OCI-LY7 (cell line): ENCODE data around the gene CDC37L1. TPM values are rescaled to one million over a fixed set of nuclear protein-coding genes. Genes with fewer than 3 reads are reported as not detected.

ENCODE experiments used
- BruUV-seq: library from RNA; stranded (reverse); fragments of 400-500 nt; replicated peaks from 2 replicates; lab custom pipeline; 2021; lab: Mats Ljungman, UMichigan
- CTCF ChIA-PET: fragments of 300-600 bp; sonication (Branson Sonifier 250); formaldehyde crosslinking; loops from one replicate; lab custom pipeline; 2022; ENCODE audit warnings: antibody characterized with exemption; ENCODE audit not compliant: unreplicated experiment; lab: Charles Lee
- POLR2A ChIA-PET: fragments of 300-600 bp; sonication (Branson Sonifier 250); formaldehyde crosslinking; loops from one replicate; lab custom pipeline; 2022; ENCODE audit warnings: antibody characterized with exemption; lab: Charles Lee
- DNase-seq: peaks from one replicate; pipeline ENCODE4 v3.0.0-alpha.2; 2015; ENCODE audit warnings: low spot score
- H2AFZ ChIP-seq: fragments of 200-600 bp; sonication (generic), shearing (Covaris generic); 2 replicates; pipeline ENCODE4 v1.6.1; 2014; ENCODE audit warnings: mild to moderate bottlenecking, antibody characterized with exemption, low read length, moderate library complexity
- H3K27ac ChIP-seq: fragments of 200-600 bp; sonication (generic); 2 replicates; pipeline ENCODE4 v1.5.1; 2014; ENCODE audit warnings: mixed run types, low read depth, mild to moderate bottlenecking, moderate library complexity, low read length, inconsistent platforms; ENCODE audit not compliant: poor library complexity, severe bottlenecking
- H3K36me3 ChIP-seq: fragments of 200-600 bp; sonication (generic); 2 replicates; pipeline ENCODE4 v1.6.1; 2014; ENCODE audit warnings: mild to moderate bottlenecking, antibody characterized with exemption, low read length, moderate library complexity, mixed read lengths; ENCODE audit not compliant: insufficient read depth
- H3K4me1 ChIP-seq: fragments of 200-600 bp; sonication (generic); 2 replicates; pipeline ENCODE4 v1.5.1; 2014; ENCODE audit warnings: mild to moderate bottlenecking, low read length; ENCODE audit not compliant: insufficient read depth, poor library complexity, severe bottlenecking
- H3K4me2 ChIP-seq: fragments of 200-600 bp; sonication (generic); 2 replicates; pipeline ENCODE4 v1.6.1; 2014; ENCODE audit warnings: mild to moderate bottlenecking, low read length
- H3K4me3 ChIP-seq: fragments of 200-600 bp; sonication (generic); 2 replicates; pipeline ENCODE4 v1.5.1; 2014; ENCODE audit warnings: mild to moderate bottlenecking, low read depth, low read length; ENCODE audit not compliant: poor library complexity, severe bottlenecking
- H3K79me2 ChIP-seq: fragments of 200-600 bp; sonication (generic); 2 replicates; pipeline ENCODE4 v1.6.1; 2016; ENCODE audit warnings: low read depth, mild to moderate bottlenecking, low read length, moderate library complexity, mixed read lengths; ENCODE audit not compliant: insufficient read depth
- H3K9me2 ChIP-seq: fragments of 200-600 bp; sonication (generic); 2 replicates; pipeline ENCODE4 v1.6.1; 2016; ENCODE audit warnings: mild to moderate bottlenecking, low read length, mixed read lengths; ENCODE audit not compliant: insufficient read depth
- H3K9me3 ChIP-seq: fragments of 200-600 bp; sonication (generic); 2 replicates; pipeline ENCODE4 v1.6.1; 2014; ENCODE audit warnings: mild to moderate bottlenecking, mixed run types, low read length, mixed read lengths
- H4K20me1 ChIP-seq: fragments of 200-600 bp; sonication (generic); 2 replicates; pipeline ENCODE4 v1.6.1; 2014; ENCODE audit warnings: mild to moderate bottlenecking, antibody characterized with exemption, low read length, moderate library complexity, mixed read lengths; ENCODE audit not compliant: insufficient read depth
- EZH2phosphoT487 ChIP-seq: fragments of 200-600 bp; sonication (generic); IDR thresholded peaks from 2 replicates; pipeline ENCODE4 v1.6.1; 2018; ENCODE audit warnings: low read depth, borderline replicate concordance, mild to moderate bottlenecking, mixed run types, antibody characterized with exemption, low read length, moderate library complexity, mixed read lengths
- intact Hi-C: fragments of 100-400 bp; cut with micrococcal nuclease; formaldehyde crosslinking; loops from one replicate; pipeline ENCODE4 v1.10.0; 2022; ENCODE audit not compliant: unreplicated experiment
- total RNA-seq, 2 experiments: library from RNA; depleted of rRNA in 1 of 2; stranded (reverse); fragments of >200 nt in 1 of 2; shearing (Covaris generic) in 1 of 2; gene quantifications; 2 replicates each; pipeline ENCODE4 v1.2.3, GENCODE V29; 2014 to 2022
- TF ChIP-seq, protein P1 (sequence below): fragments of 200-600 bp; sonication (generic); conservative IDR thresholded peaks from 2 replicates; pipeline ENCODE4 v1.5.1; 2014; ENCODE audit warnings: mild to moderate bottlenecking, antibody characterized with exemption, low read length, moderate library complexity, mixed read lengths

Gene CDC37L1
- total RNA-seq, 2 experiments from 2014 or later: 9.3 to 11.7 TPM

DNA sequence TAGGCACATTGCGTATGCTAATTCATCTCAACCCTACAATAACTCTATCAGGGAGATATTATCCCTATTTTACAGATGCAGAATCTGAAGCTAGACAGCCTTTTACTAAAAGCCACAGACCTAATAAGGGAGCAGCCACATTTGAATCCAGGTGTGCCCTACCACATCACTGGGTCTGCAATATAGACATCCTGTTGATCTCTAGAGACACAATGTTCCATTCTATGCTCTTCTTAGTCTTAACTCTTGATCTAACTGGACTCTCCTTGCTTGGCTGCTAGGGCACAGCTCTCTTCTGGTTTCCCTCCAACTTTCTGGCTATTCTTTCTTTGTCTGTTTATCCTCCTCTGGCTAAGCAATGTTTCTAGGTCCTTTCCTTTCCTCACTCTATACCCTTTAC, 11.7 kb upstream of the CDC37L1 start:
- intact Hi-C loops: no loop called here
- DNase-seq: peak; percentile 32

DNA sequence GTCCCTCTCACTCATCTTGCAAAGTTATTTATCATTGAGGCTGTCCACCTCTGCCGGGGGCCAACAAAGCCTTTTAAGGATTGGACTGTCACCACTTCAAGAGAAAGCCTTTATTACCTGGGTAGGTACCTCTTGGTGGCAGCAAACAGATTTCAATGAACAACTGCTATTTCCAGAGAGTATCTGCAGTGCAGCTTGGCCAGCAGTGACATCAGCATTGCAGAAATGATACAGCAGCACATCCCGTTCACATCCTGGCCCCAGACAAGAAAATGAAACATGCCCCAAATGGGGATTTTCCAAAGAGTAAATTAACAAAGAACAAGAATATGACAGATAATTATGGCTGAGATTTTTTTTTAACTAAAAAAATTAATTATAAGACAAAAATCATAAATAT, 10.8 kb upstream of the CDC37L1 start:
- no TSS peak for BruUV-seq
- ChIA-PET POLR2A (no interaction called here), CTCF (no interaction called here)
- Histone ChIP-seq H3K4me3 (no peak overlapping the region), H3K36me3 (no peaks in the 10 kb centered on the region), H3K79me2 (no peaks in the 10 kb centered on the region), H3K9me2 (no peaks in the 10 kb centered on the region), H3K4me2 (no peak overlapping the region), H4K20me1 (no peaks in the 10 kb centered on the region), H2AFZ (no peak overlapping the region), H3K27ac (no peak overlapping the region), H3K4me1 (peaks cover 20% of the 10 kb centered on the region), H3K9me3 (no peaks in the 10 kb centered on the region)
- intact Hi-C loops: no loop called here
- TF ChIP-seq, protein P1, sequence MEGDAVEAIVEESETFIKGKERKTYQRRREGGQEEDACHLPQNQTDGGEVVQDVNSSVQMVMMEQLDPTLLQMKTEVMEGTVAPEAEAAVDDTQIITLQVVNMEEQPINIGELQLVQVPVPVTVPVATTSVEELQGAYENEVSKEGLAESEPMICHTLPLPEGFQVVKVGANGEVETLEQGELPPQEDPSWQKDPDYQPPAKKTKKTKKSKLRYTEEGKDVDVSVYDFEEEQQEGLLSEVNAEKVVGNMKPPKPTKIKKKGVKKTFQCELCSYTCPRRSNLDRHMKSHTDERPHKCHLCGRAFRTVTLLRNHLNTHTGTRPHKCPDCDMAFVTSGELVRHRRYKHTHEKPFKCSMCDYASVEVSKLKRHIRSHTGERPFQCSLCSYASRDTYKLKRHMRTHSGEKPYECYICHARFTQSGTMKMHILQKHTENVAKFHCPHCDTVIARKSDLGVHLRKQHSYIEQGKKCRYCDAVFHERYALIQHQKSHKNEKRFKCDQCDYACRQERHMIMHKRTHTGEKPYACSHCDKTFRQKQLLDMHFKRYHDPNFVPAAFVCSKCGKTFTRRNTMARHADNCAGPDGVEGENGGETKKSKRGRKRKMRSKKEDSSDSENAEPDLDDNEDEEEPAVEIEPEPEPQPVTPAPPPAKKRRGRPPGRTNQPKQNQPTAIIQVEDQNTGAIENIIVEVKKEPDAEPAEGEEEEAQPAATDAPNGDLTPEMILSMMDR: no peak
- TF ChIP-seq EZH2phosphoT487: no peak
- DNase-seq: no peak

More for the DNA sequence above, 11.7 kb upstream of the CDC37L1 start:
- ChIA-PET POLR2A (interaction anchor here (0.6 kb wide), 1 partner anchor 23 kb away, joined by 4 read pairs; no protein-coding TSS in a partner anchor), CTCF (no interaction called here)
- no peak overlapping the region for H3K27ac ChIP-seq
- no peak overlapping the region for H3K4me3 ChIP-seq
- H3K36me3 ChIP-seq: no peaks in the 10 kb centered on the region
- no peaks in the 10 kb centered on the region for H4K20me1 ChIP-seq
- no TSS peak for BruUV-seq
- no peaks in the 10 kb centered on the region for H3K9me3 ChIP-seq
- H3K79me2 ChIP-seq: no peaks in the 10 kb centered on the region
- no peaks in the 10 kb centered on the region for H3K9me2 ChIP-seq
- no peak overlapping the region for H3K4me2 ChIP-seq
- peaks cover 27% of the 10 kb centered on the region for H3K4me1 ChIP-seq
- TF ChIP-seq, protein P1: no peak
- TF ChIP-seq EZH2phosphoT487: no peak
- H2AFZ ChIP-seq: no peak overlapping the region

DNA sequence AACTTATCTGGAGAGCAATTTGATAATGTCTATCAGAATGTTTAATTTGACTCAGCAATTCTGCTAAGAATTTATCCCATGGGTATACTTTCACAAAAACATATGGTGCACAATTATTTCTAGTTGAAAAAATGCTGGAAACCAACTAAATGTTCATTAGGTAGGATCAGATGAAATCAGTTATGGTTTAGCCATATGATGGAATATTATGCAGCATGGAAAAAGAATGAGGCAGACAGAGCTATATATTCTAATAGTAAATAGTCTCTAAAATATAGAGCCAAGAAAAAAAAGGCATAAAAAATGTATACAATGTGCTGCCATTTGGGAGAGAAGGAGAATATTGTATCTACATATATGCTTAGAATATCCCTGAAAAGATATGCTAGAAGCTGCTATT, 9.5 kb upstream of the CDC37L1 start:
- BruUV-seq: no TSS peak
- Histone ChIP-seq H3K9me2 (no peaks in the 10 kb centered on the region), H3K27ac (no peak overlapping the region), H3K36me3 (no peaks in the 10 kb centered on the region), H3K4me1 (peaks cover 11% of the 10 kb centered on the region), H3K9me3 (no peaks in the 10 kb centered on the region), H3K4me2 (no peak overlapping the region), H4K20me1 (no peaks in the 10 kb centered on the region), H3K79me2 (no peaks in the 10 kb centered on the region), H3K4me3 (no peak overlapping the region), H2AFZ (no peak overlapping the region)
- ChIA-PET POLR2A (interaction anchor here (0.5 kb wide), 1 partner anchor 45 kb away, joined by 5 read pairs; no protein-coding TSS in a partner anchor), CTCF (interaction anchor here (0.6 kb wide), 1 partner anchor 739 kb away, joined by 3 read pairs; no protein-coding TSS in a partner anchor)
- intact Hi-C loops: no loop called here
- DNase-seq: no peak
- TF ChIP-seq EZH2phosphoT487: no peak
